Measurements from ENCODE around the gene NQO1.

DNA sequence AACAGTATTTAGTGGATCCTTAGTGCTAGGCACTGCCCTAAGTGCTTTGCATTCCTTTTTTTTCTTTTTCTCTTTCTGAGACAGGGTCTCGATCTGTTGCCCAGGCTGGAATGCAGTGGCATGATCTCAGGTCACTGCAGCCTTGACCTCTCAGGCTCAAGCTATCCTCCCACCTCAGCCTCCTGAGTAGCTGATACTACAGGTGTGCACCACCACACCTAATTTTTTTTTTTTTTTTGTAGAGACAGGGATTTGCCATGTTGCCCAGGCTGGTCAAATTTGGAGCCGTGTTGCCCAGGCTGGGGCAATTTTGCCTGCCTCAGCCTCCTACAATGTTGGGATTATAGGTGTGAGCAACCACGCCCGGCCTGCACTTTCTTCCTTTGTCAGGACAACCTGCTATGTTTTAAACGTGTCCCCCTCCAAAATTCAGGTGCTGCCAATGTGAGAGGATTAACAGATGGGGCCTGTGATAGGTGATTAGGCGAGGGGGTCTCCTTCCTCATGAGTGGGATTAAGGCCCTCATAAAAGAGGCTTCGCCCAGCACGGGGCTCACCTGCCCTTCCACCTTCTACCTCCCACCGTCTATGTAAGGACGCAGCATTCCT, 5.4 kb downstream of the NQO1 start:
- TF ChIP-seq, protein P1, sequence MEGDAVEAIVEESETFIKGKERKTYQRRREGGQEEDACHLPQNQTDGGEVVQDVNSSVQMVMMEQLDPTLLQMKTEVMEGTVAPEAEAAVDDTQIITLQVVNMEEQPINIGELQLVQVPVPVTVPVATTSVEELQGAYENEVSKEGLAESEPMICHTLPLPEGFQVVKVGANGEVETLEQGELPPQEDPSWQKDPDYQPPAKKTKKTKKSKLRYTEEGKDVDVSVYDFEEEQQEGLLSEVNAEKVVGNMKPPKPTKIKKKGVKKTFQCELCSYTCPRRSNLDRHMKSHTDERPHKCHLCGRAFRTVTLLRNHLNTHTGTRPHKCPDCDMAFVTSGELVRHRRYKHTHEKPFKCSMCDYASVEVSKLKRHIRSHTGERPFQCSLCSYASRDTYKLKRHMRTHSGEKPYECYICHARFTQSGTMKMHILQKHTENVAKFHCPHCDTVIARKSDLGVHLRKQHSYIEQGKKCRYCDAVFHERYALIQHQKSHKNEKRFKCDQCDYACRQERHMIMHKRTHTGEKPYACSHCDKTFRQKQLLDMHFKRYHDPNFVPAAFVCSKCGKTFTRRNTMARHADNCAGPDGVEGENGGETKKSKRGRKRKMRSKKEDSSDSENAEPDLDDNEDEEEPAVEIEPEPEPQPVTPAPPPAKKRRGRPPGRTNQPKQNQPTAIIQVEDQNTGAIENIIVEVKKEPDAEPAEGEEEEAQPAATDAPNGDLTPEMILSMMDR (IDR thresholded peaks at IDR 0.05; ENCODE audit: low read depth, low read length, missing input control), result no peak
- no peak for TF ChIP-seq RAD21 (IDR thresholded peaks at IDR 0.05)
- no peak for TF ChIP-seq YY1 (IDR thresholded peaks at IDR 0.05)
- TF ChIP-seq, protein P2, sequence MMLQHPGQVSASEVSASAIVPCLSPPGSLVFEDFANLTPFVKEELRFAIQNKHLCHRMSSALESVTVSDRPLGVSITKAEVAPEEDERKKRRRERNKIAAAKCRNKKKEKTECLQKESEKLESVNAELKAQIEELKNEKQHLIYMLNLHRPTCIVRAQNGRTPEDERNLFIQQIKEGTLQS (IDR thresholded peaks at IDR 0.05), result no peak
- no peak for TF ChIP-seq JUND (IDR thresholded peaks at IDR 0.05)
- TF ChIP-seq RXRA (IDR thresholded peaks at IDR 0.05), result no peak
